GM18858 (cell line): ENCODE results near the gene NR3C1.
A peak's percentile ranks its signal among the peaks of the same experiment; 100 is the strongest.

Experiments used
- ATAC-seq: cut with Tn5 transposase; IDR thresholded peaks from one replicate; pipeline ENCODE4 v1.9.1; 2021; ENCODE audit not compliant: unreplicated experiment

The NR3C1 gene

GRCh38 chr5:143399616-143400540 lies 3.6 kb downstream of the NR3C1 start:
- ATAC-seq = no peak

GRCh38 chr5:143398451-143399237 lies 4.8 kb downstream of the NR3C1 start:
- ATAC-seq = no peak

GRCh38 chr5:143398053-143398355 lies 5.5 kb downstream of the NR3C1 start:
- ATAC-seq = no peak

- ATAC-seq = no peak
These were observed 6.0 kb downstream of the NR3C1 start for GRCh38 chr5:143397302-143398052.

- peak; percentile 10 for ATAC-seq
These were observed 7.0 kb downstream of the NR3C1 start for GRCh38 chr5:143396353-143396940.

- ATAC-seq = peak; percentile 45
These were observed 7.7 kb downstream of the NR3C1 start for GRCh38 chr5:143395638-143396352.

DNA sequence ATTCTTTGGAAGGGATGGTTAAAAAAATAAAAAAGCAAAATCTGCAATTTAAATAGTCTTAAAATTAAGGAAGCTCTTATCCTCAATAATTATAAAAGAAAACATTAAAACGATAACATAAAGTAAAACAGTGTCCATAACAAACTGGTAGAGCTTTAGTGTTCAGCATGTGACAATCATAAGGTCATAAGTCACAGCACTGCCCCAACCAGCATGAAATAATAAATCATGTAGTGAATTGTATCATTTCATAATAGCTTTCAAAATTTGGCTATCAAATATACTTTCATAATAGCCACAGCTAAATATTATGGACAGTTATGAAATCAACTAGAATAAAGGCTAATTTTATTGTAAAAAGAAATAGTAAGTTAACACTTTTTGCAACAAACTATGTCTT lies 10.0 kb downstream of the NR3C1 start:
- ATAC-seq = no peak

- no peak for ATAC-seq
These were observed 12.5 kb downstream of the NR3C1 start for GRCh38 chr5:143390941-143391340.

DNA sequence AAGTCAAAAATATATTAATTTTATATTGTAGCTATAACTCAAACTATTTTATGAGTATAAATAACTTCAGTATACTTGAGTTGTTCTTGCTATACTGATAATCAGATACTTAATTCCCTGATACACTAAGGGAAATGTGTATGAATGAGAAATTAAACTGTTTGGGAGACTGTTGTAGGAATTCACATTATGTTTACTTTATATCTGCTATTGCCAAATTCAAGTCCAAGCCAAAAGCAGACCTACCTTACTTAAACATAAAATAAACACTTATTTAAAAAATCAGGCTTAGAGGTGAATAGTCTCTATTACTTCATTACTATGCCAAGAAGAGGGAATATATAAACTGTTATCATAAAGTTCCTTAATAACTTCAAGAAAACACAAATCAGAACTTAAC lies 13.2 kb downstream of the NR3C1 start:
- ATAC-seq = no peak

GRCh38 chr5:143386725-143387124 lies 16.8 kb downstream of the NR3C1 start:
- no peak for ATAC-seq

GRCh38 chr5:143384865-143385657 lies 18.4 kb downstream of the NR3C1 start:
- ATAC-seq = no peak

DNA sequence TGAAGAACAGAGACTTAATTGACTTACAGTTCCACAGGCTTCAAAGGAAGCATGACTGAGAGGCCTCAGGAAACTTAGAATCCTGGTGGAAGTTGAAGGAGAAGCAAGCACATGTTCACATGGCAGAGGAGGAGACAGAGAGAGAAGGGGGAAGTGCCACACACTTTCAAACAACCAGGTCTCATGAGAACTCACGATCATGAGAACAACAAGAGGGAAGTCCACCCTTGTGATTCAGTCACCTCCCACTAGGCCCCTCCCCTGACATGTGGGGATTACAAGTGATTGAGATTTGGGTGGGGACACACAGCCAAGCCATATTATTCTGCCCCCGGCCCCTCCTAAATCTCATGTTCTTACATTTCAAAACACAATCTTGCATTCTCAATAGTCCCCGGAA lies 19.5 kb downstream of the NR3C1 start:
- ATAC-seq = no peak

DNA sequence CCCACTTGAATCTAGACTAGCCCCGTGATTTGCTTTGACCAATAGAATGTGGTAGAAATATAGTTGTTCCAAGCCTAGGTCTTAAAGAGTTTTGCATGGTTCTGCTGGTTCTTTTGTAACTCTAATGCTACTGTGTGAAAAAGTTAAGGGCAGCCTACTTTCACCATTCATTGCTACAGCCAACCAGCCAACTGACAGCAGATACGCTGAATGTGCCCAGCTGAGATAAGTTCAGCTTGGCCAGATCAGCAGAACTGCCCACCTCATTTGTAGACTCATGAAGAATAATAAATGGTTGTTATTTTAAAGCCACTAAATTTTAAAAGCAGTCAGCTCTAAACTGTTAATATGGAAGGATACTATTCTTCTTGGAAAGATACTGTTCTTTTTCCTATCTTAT lies 23.9 kb downstream of the NR3C1 start:
- ATAC-seq = no peak

GRCh38 chr5:143376911-143377813 lies 26.3 kb downstream of the NR3C1 start:
- ATAC-seq = no peak

- ATAC-seq = no peak
These were observed 27.2 kb downstream of the NR3C1 start for GRCh38 chr5:143376195-143376779.

- no peak for ATAC-seq
These were observed 28.8 kb downstream of the NR3C1 start for GRCh38 chr5:143374496-143375217.

DNA sequence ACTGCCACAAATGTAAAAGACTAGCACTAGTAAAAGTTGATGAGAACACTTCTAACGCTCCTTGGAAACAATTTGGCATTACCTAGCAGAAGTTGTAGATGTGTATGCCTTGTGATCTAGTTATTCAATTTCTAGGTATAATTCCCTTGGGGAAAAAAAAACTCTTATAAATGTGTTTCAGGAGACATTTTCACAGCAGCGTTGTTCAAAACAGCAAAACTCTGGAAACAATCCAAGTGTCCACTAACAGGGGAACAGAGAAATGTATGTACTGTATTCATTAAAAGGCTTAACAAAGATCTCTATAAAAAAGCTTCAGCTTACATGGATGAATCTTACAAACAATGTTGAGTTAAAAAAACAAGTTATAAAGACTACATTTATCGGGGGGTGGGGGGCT lies 30.4 kb downstream of the NR3C1 start:
- no peak for ATAC-seq
